Measurements from ENCODE around the gene ABHD2.
A peak's percentile ranks its signal among the peaks of the same experiment; 100 is the strongest.
"Not testable (repeated sequence)": the region's sequence is repeated elsewhere in the genome, so short reads cannot be mapped to it uniquely, and the experiment has no call there.

The ABHD2 gene

DNA sequence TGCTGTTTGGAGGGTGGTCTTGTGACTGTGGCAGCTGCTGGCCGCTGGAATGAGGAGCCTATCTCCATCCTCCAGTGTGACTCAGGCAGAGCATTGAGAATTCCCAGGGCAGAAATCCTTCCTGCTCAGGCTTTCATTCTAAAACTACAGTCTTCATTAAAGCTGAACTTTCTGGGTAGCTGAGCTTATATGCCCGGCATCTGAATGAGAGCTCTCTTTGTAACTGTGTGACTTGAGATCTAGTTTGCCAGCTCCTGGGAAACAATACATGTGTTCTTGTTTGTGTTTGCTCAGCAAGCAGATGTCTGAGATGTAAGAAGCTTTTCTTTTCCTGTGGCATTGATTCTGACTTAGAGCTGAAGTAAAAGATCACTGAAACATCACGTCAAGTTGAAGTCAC is 110.7 kb downstream of the ABHD2 start:
- DNase-seq = no peak

GRCh38 chr15:89199746-89200145 is 111.5 kb downstream of the ABHD2 start:
- DNase-seq = no peak

DNA sequence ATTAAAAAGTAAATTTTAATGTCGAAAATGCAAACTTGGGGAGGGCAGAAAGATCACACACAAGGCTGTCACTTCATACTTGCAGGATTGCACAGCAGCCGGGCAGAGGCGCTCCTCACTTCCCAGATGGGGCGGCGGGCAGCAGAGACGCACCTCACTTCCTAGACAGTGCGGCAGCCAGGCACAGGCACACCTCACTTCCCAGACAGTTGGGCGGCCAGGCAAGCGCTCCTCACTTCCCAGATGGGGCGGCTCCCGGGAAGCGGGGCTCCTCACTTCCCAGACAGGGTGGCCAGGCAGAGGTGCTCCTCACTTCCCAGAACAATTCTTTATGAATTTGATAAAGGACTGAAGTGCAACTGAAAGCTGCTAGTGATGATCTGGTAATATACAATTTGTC is 111.9 kb downstream of the ABHD2 start:
- no peak for DNase-seq

DNA sequence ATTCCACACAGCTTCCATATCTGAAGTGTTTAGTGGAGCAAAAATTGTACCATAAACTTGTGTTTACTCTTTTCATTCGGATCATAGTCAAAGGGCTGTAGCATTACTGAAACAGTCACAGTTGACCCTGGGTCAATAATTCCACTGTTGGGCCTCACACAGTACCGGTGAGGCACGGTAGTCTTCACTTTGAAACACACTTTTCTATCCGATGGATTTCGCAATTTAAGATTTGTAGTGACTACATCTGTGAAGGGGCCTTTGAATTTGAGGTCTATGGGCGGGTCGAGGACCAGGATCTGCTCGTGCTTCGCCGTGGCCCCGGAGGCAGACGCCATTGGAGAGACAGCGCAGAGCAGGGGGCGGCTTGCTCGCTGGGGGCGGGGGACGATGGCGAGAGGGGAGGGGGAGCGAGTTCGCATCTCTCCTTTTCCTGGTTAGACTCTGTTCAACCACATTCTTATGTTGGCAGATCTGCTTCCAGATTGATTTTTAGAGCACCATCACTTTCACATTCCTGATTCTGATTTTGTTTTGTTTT is 113.3 kb downstream of the ABHD2 start:
- DNase-seq = no peak

DNA sequence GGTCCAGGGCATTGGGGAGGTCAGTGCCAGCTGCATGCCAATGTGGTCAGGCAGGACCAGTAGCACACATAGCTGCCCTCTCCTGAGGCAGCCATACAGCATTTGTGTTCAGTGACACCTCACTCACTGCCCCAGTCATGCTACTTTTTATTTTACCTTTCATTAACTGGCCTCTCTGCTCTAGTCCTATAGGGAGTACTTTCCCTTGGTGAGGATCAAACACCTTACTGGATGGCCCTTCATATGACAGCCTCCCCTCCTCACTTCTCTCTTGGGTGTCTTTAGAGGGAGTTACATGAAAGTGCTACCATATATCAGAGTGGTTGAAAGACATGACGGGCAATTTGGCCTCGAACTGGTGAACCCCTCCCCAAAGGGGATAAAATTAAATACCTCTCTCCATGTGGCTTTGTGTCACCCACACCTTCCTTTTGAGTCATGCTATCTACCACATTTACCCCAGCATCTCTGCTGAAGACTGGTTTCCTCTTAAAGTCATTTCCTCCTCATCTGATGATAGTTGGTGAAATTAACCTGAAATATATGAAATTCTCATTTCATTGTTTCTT is 115.5 kb downstream of the ABHD2 start:
- no peak for DNase-seq

- no peak for DNase-seq
These were observed 117.8 kb downstream of the ABHD2 start for GRCh38 chr15:89205991-89206585.

DNA sequence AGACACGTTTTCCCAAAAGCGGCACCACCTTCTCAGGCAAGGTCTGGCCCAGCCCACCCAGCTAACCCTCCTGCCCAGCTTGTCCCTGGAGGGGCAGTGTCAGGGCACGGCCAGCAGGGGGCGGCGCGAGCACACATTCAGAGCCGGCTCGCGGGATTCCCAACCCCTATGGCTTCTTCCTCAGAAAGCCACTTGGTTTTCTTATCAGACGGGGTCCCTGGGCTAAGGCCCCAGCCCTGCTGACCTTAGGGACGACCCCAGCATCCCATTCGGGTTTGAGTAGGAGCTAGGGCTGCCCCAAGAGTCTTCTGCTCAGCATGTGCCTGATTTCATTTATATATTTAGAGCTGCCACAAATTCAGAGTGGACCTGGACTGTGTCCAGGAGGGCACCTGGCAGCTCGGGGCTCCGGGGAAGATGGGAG is 118.7 kb downstream of the ABHD2 start:
- peak; percentile 72 for DNase-seq

- no peak for DNase-seq
These were observed 120.0 kb downstream of the ABHD2 start for GRCh38 chr15:89208256-89208655.

DNA sequence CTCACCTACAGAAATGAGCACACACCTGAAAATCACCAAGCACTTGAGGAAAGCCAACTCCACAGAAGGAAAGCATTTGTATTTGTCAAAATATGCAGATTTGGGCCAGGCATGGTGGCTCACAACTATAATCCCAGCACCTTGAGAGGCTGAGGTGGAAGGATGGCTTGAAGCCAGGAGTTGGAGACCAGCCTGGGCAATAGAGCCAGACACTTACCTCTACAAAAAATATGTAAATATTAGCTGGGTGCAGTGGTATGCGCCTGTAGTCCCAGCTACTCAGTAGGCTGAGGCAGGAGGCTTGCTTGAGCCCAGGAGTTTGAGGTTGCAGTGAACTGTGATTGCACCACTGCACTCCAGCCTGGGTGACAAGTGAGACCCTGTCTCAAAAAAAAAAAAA is 120.8 kb downstream of the ABHD2 start:
- DNase-seq = no peak

DNA sequence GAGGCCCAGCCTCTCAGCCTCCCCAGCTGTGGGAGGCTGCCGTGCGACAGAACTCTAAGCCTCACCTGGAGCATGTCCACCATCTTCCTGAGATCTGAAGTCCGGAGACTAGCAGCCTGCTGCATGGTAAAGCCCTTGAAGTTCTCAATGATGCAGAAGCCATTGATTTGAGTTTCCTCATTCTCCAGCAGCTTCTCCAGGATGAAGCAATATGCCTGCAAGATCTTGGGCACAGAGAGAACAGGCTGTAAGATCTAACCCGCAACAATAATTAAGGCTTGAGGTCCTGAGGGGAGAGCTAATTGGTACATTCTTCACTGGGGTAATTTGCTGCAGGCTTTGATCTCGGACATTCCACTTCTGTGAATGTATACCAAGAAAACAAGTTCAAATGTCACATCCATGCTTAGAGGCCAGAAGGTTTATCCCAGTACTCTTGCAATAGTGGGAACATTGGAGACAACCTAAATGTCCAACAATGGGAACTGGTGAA is 123.5 kb downstream of the ABHD2 start:
- no peak for DNase-seq

- DNase-seq = no peak
These were observed 127.4 kb downstream of the ABHD2 start for GRCh38 chr15:89215627-89216026.

DNA sequence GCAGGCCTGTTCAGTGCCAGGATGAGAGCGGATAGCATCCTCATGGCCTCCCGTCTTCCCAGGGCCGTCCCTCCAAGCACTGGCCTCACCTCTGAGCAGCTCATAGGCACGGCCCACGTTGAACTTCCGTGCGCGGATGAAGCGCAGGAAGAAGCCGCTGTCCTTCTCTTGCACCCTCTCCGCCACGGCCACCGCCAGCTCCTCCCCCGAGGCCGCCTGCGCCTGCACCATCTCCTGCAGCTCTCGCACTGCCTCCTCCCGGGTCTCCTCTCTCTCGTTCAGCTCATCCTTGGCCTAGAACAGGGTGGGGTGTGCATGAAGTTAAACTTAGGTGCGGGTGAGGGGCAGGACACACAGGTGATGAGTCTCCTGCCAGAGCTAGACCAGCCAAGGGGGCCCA is 128.8 kb downstream of the ABHD2 start:
- no peak for DNase-seq

DNA sequence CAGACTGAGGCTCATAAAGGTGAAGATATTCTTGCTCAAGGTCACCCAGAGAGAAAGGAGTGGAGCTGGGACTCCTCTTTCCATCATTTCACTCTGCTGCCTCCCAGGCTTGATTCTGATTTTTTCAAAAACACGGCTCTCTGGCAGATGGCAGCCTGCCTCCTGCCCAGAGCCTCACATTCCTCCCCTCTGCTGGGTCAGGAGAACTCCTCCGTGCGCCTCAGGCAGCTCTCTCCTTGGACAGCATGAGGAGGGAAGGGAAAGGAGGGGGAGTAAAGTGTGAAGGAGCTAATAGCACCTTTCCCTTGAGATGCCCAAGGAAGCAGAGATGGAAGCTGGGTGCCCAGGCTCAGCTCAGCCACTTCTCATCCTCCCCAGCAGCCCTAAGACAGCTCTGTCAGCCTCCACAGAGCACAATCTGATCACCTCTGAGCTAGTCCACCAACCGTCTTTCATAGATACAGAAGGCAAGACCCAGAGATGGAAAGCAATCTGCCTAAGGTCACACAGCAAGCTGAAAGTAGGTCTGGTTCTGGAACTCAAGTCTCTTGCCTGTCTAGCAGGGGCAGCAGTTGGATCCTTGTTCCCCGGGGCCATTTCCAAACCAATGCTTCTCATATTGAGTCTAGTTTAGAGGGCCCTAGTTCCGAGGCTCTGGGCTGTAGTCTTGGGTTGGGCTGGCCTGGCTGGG is 129.6 kb downstream of the ABHD2 start:
- no peak for DNase-seq

DNA sequence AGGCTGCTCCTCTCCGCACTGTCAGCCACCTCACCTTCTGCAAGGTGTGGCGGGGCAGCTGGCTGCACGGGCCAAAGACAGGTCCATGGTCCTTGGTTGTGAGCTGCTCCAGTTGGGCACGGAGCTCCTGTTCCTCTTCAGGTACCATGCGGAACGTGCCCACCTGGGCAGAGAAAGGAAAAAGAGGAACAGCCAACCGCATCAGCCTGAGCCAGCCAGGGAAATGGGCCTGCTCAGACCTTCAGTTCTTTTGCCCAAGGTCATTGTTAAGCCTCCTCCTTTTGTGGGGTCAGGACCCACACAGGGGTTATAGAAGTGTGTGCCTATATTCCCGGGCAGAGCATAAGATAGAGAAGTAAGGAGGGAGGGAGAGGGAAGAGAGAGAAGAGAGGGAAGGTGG is 130.3 kb downstream of the ABHD2 start:
- no peak for DNase-seq

- no peak for DNase-seq
These were observed 133.3 kb downstream of the ABHD2 start, which contains the start of gene RLBP1 for GRCh38 chr15:89221543-89221942. Gene RLBP1, minus strand, starts transcription at chr15:89221579. Its CDS starts 2,604 bp downstream, at chr15:89218975.

GRCh38 chr15:89225588-89225987 is 137.3 kb downstream of the ABHD2 start:
- no peak for DNase-seq

GRCh38 chr15:89226359-89227221 is 138.3 kb downstream of the ABHD2 start:
- no peak for DNase-seq

GRCh38 chr15:89227425-89227824 is 139.2 kb downstream of the ABHD2 start:
- DNase-seq = no peak

GRCh38 chr15:89230277-89230676 is 142.0 kb downstream of the ABHD2 start:
- no peak for DNase-seq

- DNase-seq = no peak
These were observed 143.6 kb downstream of the ABHD2 start for GRCh38 chr15:89231832-89232231.

- DNase-seq = not testable (repeated sequence)
These were observed 151.9 kb downstream of the ABHD2 start for GRCh38 chr15:89239883-89240810.
